ENCODE data around the gene NEGR1. TPM values are rescaled to one million over a fixed set of nuclear protein-coding genes. Genes with fewer than 3 reads are reported as not detected.

Gene NEGR1
- total RNA-seq, 1 donor from 2014 or later = 4.0 TPM

GRCh38 chr1:71350330-71350729, 932.0 kb downstream of the NEGR1 start:
- DNase-seq (ENCODE audit: low read depth) = no peak
- H3K4me3 ChIP-seq (ENCODE audit: low read depth, low read length) = no peak overlapping the region
- no peaks in the 10 kb centered on the region for H3K36me3 ChIP-seq (ENCODE audit: control insufficient read depth, insufficient read depth, low read length)
- TF ChIP-seq CTCF (IDR thresholded peaks at IDR 0.05; ENCODE audit: insufficient read depth, low read length, poor library complexity, severe bottlenecking) = no peak
- no peaks in the 10 kb centered on the region for H3K27me3 ChIP-seq (ENCODE audit: control insufficient read depth, insufficient read depth, low read length)
